ENCODE results near the gene CCDC196.
"Not testable (repeated sequence)": the region's sequence is repeated elsewhere in the genome, so short reads cannot be mapped to it uniquely, and the experiment has no call there.

CCDC196 gene

DNA sequence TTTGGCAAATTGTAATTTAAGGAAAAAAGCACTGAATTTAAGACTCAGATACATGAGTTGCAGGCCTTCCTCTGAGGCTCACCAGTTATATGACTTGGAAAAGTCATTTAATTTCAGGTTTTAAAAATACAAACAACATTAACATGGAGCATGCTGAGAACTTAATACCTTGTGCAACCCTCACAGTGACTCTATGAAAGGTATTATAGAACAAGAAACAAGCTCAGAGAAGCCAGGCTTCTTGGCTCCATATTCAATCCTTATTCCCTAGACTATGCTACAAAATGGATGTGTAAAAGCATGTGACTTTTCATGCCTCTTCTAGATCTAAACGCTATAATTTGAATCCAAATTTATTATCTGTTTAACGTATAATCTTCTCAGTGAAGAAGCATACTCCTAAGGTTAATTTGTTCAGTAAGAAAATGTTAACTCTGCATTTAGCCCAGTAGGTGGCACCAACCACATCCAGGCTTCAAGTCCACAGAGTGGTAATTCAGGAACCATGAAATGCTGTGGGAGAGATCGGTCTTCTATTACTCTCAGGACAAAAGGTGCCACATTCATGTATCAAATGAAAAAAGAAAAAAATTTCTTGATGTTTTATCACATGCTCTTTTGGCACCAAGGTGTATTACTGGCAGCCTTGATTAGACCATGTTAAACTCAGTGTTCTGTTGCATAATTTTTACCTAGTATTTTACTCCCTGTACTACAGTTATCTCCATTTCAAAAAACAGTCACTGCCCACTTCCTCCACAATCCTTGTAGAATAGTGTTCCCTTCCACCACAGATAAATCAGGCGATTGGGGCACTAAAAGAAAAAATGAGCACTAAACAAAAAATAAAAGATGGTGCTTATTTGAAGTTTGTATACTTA lies 9.3 kb downstream of the CCDC196 start:
- DNase-seq, result peak; percentile 22

DNA sequence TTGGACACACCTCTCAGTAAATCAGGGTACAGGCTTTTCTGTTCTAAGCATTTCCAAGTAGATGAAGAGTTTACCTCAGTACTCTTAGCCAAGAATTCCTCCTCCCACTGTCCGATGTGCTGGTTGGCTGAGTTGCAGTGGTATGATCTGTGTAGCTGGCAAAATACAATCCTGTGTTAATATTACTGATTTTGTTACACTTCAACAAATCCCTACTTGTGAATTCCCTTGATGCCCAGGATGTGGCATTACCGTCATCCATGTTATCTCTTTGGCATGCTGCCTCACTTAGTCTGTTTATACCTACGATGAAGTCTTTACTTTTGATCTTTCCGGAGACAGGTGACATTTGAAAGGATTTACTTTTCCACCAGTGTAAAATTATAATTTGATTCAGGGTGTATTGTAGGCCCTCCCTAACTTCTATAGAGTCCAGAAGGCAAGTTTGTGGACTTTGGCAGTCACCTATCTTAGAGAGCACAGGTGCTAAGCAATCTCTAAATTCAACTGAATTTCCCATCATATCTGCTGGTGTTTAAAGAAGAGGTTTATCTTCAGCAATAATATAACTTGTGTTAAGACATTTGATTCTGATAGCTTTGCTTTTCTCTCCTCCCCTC lies 10.1 kb downstream of the CCDC196 start:
- DNase-seq, result no peak

DNA sequence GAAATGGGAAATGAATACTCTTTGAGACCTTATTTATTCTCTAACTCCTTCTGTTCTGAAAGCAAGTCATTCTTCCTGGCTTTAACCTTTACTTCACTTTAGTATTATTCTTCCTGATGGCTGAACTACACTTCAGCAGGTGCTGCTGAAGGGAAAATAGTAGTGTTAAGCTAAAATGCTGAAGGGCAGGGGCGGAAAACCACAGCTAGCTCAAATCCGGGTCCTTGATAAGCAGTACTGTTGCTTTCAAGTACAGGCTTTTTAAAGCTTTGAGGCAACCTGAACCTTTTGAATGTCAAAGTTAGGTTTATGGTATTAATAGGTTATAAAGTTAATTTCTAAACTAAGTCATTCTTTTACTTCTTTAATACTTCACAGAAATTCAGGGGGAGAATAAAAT lies 10.7 kb downstream of the CCDC196 start:
- no peak for DNase-seq

DNA sequence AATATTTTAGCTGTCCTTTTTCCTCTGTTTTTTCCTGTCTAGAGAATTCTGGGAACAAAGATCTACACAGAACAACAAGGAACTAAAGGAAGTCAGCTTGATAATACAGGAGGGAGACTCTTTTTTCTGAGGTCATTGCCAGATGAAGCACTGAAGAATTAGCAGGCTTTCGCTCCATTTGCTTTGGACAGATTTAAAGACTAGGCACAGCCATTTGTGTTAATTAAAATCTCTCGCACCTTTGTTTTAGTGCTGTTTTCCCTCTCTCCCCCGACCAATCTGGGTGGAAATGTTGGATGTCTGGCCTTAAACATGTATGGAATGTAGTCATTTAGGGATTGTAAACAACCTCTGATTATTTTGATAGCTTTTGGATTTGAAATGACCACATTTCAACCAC lies 12.1 kb downstream of the CCDC196 start:
- no peak for DNase-seq

DNA sequence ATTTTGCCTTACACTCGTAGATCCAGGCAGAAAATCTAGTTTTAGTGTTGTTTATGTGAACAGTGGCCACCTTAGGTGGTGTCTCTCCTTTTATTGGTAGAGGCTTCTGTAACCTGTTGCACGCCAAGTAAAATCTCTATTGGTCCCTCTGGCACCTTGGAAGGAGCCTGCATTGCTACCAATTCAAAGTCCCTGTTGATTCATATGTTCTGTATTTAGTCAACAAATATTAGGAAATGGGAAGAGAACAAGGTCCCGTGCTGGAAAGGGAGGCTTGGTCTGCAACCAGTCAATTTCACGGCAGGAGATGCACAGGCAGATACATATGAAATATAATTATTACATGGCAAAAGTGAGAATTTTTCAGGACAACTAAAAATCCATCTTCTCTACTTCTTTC lies 15.4 kb downstream of the CCDC196 start:
- DNase-seq, result no peak

DNA sequence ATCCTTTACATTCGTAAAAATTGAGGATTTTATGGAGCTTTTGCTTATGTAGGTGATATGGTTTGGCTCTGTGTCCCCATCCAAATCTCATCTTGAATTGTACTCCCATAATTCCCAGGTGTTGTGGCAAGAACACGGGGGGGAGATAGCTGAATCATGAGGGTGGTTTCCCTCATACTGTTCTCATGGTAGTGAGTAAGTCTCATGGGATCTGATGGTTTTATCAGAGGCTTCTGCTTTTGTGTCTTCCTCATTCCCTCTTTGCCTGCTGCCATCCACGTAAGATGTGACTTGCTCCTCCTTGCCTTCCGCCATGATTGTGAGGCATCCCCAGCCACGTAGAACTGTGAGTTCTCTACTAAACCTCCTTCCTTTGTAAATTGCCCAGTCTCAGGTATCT lies 16.7 kb downstream of the CCDC196 start:
- not testable (repeated sequence) for DNase-seq

DNA sequence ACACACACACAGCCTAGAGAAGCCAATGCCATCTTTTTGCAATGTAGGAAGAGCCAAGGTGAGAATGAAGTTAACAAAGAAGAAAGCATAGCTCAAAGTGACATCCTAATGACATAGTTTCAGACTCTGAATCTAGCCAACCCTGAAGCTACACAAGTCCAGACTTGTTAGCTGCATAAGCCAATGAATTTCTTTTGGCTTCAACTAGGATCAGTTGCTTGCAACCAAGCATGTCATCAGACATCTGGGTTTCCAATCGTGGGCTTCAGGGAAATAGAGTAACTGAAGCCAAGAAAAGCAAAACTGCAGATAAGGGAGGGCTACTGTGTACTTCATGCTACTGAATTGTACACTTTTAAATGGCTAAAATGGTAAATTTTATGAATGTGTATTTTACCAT lies 17.4 kb downstream of the CCDC196 start:
- peak; percentile 83 for DNase-seq

DNA sequence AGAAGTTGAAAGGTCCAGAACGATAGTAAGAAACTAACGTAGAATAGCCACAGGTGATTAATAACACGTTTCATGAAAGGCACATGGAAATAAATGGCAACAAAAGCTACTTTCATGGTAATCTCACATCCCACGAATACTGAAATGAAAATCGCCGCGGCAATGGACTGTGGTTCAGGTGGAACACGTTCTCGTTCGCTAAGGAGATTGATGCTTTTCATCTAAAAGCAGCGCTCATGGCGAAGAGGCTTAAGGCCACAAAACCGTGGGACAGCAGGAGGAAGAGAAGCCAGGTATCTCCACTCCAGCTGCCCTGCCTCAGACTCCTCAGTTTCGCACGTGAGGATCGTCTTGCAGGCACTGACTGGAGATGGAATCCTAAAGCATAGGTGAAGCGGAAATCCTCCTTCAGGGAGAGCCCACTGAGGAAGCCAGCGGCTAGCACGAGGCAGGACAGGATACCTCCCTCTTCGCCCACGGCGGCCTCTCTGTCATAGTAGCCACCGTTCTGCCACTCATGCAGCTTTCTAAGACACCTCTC lies 21.1 kb downstream of the CCDC196 start:
- DNase-seq, result peak; percentile 82

DNA sequence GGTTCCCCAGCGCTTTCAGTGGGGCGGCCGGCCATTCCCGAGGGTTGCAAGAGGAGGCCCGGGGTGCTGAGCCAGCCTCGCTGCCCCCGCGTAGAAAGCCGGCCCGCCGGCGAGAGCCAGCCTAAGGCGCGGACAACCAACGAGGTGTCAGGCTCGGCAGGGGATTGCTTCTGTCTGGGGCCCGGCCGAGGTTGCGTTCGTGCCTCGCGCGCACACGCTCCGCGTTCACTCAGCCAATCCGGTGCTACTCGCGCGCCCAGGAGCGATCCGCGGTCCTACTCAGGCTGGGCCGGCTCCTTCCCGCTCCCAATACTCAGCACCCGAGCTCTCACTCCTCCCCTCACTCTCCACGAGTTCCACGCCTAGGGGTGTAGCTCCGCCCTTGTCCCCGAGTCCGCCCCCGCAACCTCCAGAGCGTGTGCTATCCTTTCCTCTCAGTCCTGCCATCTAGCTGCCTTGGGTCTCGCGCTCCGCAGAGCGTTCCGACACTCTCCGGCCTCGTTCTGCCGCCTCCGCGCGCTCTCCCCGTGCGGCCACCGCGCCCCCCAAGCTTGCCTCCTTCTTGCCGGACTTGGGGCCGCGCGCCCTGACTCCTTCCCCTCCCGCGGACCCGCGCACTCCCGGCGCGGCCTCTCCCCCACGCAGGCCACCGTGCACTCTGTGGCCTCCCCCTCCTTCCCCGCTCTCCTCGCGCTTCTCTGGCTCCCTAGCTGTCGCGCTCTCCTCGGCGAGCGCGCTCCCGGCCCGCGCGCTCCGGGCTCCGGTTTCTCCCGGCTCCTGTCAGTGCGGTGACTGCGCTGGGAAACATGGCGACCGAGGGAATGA lies 21.8 kb downstream of the CCDC196 start, which contains the start of gene GPHN:
GPHN (plus strand) TSS at position 426 of the 825 bp plus-strand sequence.
- peak; percentile 99 for DNase-seq

DNA sequence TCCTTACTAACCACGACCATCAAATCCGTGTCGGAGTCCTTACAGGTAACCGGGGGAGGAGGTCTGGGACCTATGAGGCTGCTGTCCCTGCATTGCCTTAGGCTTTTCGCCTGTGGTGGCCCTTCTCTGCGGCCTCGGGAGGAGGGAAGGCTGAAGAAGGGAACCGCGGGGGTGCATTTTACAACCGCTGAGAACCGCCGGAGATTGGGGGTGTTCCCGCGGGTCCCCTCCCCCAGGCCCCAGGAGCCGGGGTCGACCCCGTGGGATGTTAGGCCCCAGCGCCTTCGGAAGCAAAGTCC lies 22.3 kb downstream of the CCDC196 start:
- DNase-seq, result no peak

DNA sequence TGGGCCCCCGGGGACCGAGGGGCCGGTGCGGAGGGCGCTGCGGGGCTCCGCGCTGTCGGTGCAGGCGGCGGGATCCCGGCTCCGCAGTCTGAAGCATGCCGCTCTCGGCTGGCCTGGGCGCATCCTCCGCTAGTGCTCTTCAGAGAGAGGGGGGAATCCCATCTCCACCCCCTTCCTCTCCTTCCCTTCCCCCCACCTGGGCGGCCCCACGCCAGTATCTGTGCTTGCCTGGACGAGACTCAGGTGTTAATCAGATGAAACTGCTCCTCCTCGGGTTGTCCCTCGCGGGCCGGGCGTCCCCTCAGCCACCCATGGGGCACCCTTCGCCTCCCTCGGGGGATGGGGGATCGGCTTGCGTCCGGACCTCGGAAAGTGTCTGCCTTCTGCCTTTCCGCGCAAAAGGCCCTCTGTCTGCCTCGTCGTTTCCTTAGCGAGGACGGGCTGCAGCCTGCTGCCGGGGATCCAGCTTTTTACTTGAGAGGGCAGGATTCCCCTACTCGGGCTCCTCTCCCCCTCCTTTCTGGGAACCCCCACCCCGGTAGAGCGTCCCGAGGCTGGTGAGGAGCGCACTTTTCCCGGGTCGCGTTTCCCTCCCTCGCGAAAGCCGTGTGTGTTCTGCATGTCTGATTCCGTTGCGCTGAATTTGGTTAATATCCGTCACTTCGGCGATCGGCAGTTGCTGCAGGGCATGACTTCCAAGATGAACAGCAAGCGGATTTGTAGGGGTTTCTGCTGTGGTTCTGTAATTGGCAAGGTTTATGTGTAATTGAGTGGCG lies 22.9 kb downstream of the CCDC196 start:
- peak; percentile 44 for DNase-seq

DNA sequence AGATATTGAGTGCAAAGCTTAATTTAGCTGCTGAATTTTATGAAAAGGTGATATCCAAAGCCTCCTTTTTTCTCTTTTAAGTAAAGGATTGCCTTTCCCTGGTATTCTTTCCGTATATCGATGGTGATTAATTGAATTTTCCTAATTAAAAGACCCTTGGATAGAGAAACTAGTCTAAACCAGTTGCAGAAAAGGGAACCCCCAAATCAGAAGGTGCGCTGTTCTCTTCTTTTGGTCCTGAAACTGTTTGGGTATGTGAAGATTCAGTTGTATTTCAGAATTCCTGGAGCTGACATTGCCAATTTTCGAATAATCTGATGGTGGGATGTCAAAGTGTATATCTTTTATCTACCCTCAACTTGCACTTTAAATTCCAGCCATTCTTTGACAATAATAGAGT lies 23.7 kb downstream of the CCDC196 start:
- DNase-seq, result no peak

DNA sequence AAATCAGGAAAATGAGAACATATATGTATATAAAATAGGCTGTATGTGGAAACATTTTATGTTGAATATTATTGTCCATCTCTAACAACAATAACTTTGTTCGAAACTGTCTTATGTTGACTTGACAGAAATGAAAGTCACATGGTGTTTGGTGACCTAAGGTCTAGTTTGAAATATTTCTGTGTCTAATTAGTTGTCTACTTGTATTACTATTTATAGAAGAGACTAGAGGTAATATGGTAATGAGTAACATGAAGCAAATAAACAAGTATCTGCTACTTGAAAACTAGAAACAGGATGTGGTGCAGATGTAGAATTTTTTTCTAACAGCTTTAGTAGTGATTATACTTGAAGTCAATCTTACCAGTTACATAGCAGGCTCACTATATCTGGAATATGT lies 25.7 kb downstream of the CCDC196 start:
- DNase-seq, result no peak

DNA sequence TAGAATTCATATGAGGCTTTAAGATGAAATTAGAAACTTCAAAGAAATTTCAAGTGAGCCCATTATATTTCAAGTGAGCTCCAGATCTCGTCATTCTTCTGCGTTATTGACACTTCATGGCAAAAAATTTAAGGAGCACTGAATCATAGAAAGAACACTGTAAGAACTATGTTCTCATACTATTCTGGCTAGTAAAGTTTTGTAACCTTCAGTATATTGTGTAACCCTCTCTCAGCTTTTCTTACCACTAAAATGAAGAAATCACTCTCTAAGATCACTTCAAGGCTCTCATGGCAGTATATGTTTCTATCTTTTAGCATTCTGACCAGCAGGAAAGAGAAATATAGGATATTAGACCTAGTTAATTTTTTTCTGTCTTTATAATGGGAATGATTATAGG lies 28.0 kb downstream of the CCDC196 start:
- DNase-seq, result no peak

DNA sequence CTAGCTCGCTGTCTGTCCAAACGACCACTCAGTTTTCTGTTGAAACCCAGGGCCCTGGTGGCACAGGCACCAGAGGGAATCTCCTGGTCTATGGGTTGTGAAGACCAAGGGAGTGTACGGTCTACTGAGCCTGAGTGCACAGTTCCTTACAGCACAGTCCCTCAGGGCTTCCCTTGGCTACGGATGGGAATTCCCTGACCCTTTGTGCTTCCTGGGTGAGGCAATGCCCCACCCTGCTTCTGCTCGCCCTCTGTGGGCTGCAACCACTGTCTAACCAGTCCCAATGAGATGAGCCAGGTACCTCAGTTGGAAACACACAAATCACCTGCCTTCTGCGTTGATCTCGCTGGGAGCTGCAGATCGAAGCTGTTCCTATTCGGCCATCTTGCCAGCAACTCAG lies 44.4 kb downstream of the CCDC196 start:
- no peak for DNase-seq

DNA sequence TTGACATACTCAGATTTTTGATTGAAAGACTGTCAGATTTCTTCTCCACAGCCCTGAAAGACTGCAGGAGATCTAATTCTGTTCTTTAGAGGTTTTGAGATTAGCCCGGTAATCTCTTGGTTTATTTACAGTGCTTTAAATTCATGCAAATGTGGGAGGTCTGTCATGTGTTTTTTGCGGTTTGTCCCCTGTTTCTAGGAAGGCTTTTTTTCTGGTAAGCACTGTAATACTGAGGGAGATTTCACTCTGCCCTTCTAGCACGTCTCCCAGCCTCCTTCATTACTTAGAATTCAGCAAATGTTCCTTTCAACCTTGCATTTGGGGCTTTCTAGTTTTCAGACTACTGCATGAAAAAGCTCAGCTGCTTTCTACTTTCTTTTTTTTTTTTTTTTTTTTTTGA lies 52.9 kb downstream of the CCDC196 start:
- DNase-seq, result no peak

DNA sequence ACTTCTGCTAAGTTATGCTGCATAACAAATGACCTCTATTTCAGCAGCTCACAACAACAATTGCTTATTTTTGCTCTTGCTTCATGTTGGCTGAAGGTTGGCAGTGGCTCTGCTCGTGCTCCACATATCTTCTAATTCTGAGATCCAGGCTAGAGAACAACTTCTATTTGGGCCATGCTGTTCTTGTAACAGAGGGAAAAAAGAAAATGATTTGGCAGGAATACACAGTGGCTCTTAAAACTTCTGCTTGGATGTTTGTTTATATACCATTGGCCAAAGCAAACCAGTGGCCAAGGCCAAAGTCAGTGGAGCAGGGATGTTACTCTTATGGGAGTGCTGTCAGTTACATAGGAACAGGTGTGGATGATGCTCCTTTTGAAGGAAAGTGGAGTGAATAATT lies 53.9 kb downstream of the CCDC196 start:
- DNase-seq, result no peak

DNA sequence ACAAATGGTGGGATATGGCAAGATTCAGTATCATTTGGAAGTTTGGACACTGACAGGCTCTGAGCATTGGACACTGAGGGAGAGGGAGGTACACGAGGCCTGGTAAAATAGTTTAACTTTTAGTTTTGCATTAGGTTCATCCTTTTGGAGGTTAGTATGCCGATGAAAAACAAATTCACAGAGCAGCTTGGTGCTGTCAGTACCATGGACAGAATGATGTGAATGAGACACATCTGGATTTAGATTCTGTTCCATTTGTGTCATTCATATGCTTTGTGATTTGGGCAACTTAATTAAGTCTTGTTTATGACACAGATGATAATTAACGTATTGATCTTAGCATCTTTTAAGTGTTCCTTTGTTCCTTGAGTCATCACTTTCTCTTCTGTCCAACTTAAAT lies 55.5 kb downstream of the CCDC196 start:
- DNase-seq, result no peak

DNA sequence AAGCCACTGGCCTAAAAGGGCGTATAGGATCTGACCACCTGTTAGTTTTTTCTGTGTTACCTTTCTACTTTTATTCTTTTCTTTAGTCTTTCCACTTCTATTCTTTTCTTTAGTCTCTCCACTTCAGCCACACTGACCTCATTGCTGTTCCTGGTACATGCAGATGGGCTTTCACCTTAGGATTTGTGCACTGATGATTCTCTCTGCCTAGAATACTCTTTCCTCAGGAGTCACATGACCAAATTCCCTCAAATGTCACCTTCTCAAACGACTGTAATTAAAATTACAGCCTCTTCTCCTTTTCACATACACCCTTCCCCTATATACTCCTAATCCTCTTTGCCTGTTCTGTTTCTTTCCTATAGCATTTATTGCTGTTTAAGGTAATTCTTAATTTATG lies 57.8 kb downstream of the CCDC196 start:
- no peak for DNase-seq

DNA sequence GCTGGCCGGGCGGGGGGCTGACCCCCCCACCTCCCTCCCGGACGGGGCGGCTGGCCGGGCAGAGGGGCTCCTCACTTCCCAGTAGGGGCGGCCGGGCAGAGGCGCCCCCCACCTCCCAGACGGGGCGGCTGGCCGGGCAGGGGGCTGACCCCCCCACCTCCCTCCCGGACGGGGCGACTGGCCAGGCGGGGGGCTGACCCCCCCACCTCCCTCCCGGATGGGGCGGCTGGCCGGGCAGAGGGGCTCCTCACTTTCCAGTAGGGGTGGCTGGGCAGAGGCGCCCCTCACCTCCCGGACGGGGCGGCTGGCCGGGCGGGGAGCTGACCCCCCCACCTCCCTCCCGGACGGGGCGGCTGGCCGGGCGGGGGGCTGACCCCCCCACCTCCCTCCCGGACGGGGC lies 59.0 kb downstream of the CCDC196 start:
- not testable (repeated sequence) for DNase-seq

DNA sequence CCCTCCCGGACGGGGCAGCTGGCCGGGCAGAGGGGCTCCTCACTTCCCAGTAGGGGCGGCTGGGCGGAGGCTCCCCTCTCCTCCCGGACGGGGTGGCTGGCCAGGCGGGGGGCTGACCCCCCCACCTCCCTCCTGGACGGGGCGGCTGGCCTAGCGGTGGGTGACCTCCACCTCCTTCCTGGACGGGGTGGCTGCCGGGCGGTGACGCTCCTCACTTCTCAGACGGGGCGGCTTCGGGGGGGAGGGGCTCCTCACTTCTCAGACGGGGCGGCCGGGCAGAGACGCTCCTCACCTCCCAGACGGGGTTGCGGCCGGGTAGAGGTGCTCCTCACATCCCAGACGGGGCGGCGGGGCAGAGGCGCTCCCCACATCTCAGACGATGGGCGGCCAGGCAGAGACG lies 59.6 kb downstream of the CCDC196 start:
- DNase-seq, result not testable (repeated sequence)
